Activated gamma-delta T cell treated with anti-CD3 and anti-CD28 coated beads, Interleukin-2, amount 50 U/mL, for 16 hours (primary cell): ENCODE measurements around the gene USP22.
"Not testable (repeated sequence)": the region's sequence is repeated elsewhere in the genome, so short reads cannot be mapped to it uniquely, and the experiment has no call there.

ENCODE experiments used
- DNase-seq: peaks from one replicate; pipeline ENCODE4 v3.0.0-alpha.2; 2020; ENCODE audit warnings: low read depth

USP22 gene

GRCh38 chr17:20987511-20987910, 55.3 kb downstream of the USP22 start:
- no peak for DNase-seq

DNA sequence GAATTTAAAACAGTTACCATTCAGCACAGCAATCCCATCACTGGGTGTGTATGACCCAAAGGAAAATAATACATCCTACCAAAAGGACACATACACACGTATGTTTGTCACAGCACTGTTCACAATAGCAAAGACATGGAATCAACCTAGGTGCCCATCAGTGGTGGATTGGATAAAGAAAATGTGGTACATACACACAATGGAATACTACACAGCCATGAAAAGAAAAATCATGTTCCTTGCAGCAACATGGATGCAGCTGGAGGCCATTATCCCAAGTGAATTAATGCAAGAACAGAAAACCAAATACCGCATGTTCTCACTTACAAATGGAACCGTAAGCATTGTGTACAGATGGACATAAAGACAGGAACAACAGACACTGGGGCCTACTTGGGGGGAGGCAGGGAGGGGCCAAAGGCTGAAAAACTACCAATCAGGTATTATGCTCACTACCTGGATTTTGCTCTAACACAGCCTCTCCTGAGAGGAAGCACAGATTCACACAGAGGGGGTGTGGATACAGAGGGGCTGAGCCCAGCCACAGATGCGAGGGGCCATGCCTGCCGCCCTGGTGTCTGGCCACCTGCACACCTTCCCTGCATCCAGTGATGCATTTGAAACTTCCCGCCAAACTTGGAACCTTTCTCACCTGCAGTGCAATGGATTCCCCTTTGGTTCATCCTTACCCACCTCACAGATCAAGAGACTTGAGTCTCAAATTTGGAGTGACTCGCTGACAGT, 55.9 kb downstream of the USP22 start:
- DNase-seq = no peak

DNA sequence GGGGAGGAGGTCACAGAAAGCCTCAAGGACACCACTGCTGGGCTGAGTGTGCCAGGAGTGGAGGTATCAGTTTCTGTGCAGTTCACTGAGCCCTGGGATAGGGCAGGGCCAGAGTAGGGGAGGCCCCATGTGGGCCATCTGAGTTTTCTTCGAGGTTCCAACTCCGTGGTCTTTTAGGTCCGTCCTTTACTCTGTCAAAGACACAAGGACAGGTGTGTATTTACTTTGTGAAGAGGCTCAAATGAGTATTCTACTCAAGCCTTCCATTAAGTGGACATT, 59.5 kb downstream of the USP22 start:
- DNase-seq = no peak

GRCh38 chr17:20982589-20983358, 60.0 kb downstream of the USP22 start:
- no peak for DNase-seq

- DNase-seq = no peak
Measured at GRCh38 chr17:20981046-20981920, 61.5 kb downstream of the USP22 start.

GRCh38 chr17:20979792-20980083, 63.1 kb downstream of the USP22 start:
- DNase-seq = no peak

DNA sequence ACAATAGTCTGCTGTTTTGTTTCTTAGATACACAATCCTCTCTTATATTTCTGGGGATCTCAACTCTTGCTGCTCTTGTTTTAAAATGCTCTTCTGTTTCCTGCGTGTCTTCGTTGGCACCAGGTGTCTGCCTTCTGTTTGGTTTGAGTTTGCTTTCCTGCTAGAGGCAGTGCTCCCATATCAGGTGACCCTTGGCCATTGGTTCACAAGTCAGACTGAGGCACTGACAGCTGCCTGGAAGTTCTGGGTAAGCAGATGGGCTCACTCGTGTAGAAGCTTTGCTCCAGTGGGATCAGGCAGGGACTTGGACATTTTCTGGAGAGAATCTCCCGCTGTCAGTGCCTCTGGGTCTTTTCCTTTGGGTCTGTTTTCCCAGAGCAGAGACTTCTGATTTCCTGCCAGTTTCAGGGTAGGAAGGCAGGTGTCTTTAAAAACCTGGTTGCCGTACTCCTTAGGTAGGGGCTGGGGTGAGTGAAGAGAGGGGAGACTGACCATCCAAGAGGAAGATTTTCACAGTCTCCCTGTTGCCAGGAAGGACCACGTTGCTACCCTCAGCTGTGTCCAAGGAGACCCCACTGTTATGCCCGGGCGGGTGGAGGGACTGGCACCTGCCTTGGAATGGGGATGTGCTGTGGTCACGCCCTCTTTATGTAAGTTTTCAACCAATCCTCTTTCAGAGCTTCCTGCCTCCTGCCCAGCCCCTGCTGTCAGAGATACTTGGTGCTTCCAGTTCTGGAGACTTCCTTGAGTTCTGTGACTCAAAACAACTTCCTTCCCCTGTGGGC, 63.6 kb downstream of the USP22 start:
- DNase-seq = not testable (repeated sequence)

- not testable (repeated sequence) for DNase-seq
Measured at GRCh38 chr17:20977609-20978253, 65.1 kb downstream of the USP22 start.

GRCh38 chr17:20975566-20975965, 67.2 kb downstream of the USP22 start:
- no peak for DNase-seq

DNA sequence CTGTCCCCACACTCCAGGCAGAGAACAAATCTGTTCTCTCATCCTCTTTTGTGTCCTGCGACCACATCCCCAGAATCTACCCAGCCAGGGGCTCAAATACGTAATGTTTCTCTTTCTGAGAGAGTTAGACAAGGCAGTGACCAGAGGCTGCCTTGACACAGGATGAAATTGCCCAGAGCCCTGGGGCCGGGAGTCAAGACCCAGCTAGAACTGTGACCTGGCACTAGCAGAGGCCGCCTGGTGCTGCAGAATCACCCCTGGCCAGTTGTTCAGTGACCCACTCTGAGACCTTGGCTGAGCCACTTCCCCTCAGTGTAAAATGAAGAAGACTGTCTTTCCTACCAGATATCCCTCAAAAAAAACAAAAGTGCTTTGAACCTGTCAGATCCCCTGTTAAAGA, 72.5 kb downstream of the USP22 start:
- DNase-seq = no peak

DNA sequence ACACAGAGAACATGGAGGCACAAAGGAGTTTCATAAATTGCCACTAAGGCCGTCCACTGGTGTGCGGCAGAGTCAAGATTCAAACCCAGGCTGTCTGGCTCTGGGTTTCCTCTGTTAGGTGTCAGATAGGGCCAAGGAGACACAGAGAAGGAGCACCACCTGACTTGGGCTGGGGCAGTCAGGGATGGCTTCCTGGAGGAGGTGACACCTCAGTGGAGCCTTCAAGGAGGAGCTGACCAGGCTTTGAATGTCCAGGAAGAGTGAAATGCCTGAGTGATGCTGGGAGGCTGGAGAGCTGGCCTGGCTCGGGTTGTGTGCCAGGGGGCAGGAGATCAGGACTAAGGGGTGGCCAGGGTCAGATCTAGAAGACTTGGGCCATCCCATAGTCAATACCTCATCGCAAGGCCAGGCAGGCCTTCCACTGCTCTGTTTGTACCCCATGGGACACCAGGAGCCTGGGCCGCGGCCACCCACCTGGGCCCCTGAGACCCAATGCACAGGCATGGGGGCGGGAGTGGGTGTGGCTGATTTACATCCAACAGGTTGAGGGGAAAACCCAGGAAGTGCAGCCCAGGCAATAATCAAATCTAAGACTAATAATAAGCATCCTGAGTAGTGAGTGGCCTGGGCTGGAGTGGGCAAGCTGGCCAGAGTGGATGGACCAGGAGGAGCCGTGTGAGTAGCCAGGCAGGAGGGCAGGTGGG, 73.7 kb downstream of the USP22 start:
- DNase-seq = no peak

- DNase-seq = no peak
Measured at GRCh38 chr17:20967776-20968175, 75.0 kb downstream of the USP22 start.

DNA sequence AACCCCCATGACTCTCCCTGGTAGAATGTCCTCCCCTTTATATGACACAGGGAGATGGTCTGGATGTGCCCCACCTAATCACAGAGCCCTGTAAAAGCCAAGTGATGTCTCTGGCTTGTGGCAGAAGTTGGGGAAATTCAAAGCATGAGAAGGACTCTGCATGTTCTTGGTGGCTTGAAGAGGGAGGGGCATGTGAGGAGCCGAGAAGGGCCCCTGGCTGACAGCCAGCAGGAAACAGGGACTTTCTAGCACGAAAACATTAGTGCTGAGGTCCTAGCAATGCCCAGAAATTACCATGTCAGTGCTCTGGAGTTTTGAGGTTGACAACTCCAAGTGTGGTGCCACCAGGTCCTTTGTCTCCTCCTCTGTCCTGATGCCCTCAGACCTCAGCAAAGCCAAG, 75.9 kb downstream of the USP22 start:
- no peak for DNase-seq

DNA sequence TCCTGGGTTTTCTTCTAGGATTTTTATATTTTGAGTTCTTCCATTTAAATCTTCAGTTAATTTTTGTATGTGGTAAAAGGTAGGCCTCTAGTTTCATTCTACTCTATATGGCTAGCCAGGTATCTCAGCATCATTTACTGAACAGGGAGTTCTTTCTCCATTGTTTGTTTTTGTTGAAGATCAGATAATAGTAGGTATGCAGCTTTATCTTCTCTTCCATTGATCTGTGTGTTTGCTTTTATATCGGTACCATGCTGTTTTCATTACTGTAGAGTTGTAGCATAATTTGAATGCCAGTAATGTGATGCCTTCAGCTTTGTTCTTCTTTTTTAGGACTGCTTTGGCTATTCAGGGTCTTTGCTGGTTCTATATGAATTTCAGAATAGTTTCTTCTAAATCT, 77.3 kb downstream of the USP22 start:
- DNase-seq = no peak

GRCh38 chr17:20961586-20961985, 81.2 kb downstream of the USP22 start:
- no peak for DNase-seq

- DNase-seq = no peak
Measured at GRCh38 chr17:20960871-20961270, 81.9 kb downstream of the USP22 start.

GRCh38 chr17:20955427-20956323, 87.1 kb downstream of the USP22 start:
- no peak for DNase-seq

GRCh38 chr17:20954794-20955193, 88.0 kb downstream of the USP22 start:
- DNase-seq = no peak

DNA sequence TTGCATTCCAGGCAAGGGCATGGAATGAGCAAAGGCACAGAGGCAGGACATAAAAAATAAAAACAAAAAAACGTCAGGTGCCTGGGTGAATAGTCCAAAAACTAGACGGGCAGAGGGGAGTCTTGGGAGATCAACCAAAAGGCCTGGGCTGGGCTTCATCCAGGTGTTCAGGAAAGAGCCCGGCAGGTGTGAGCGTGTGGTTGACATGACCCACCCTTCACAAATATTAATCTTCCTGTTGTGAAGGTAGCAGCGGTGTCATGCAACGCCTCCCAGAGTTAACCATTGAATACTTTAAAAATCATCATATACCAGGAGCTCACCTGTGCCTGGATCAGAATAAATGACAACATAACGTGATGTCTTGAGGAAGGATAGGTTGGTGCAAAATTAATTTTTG, 90.6 kb downstream of the USP22 start:
- no peak for DNase-seq
